Measurements from ENCODE around the gene SLC5A5.

SLC5A5 gene

GRCh38 chr19:17861542-17862402 is 10.0 kb upstream of the SLC5A5 start:
- no peaks in the 10 kb centered on the region for H3K9me3 Mint-ChIP-seq
- no peak for ATAC-seq
- H3K4me1 Mint-ChIP-seq = peaks cover 56% of the 10 kb centered on the region
- H3K27ac Mint-ChIP-seq = peak overlapping the region; percentile 98 to 100
- no peaks in the 10 kb centered on the region for H3K27me3 Mint-ChIP-seq
- H3K4me3 Mint-ChIP-seq = peak overlapping the region; percentile 93 to 99
- DNase-seq = no peak

GRCh38 chr19:17862711-17863519 is 8.8 kb upstream of the SLC5A5 start:
- Mint-ChIP-seq H3K9me3 (no peaks in the 10 kb centered on the region), H3K27me3 (no peaks in the 10 kb centered on the region), H3K27ac (peak overlapping the region in 1 of 2 donors; percentile 95), H3K4me3 (peak overlapping the region; percentile 66), H3K4me1 (peaks cover 56% of the 10 kb centered on the region)
- ATAC-seq = no peak
- no peak for DNase-seq

- Mint-ChIP-seq H3K27ac (peak overlapping the region; percentile 52 to 90), H3K27me3 (no peaks in the 10 kb centered on the region), H3K4me3 (peak overlapping the region; percentile 11 to 48), H3K9me3 (no peaks in the 10 kb centered on the region), H3K4me1 (peaks cover 56% of the 10 kb centered on the region)
- ATAC-seq (no peak), DNase-seq (no peak)
Observed at GRCh38 chr19:17863520-17864182, 8.1 kb upstream of the SLC5A5 start.

GRCh38 chr19:17865364-17866311 is 6.1 kb upstream of the SLC5A5 start:
- peak; percentile 31 for ATAC-seq
- Mint-ChIP-seq H3K9me3 (no peaks in the 10 kb centered on the region), H3K4me1 (peaks cover 44% of the 10 kb centered on the region), H3K27ac (peak overlapping the region in 1 of 2 donors; percentile 51), H3K27me3 (no peaks in the 10 kb centered on the region), H3K4me3 (no peak overlapping the region)
- no peak for DNase-seq

- Mint-ChIP-seq H3K27ac (peak overlapping the region in 1 of 2 donors; percentile 13), H3K4me1 (peaks cover 44% of the 10 kb centered on the region)
Observed at GRCh38 chr19:17866312-17866963, 5.3 kb upstream of the SLC5A5 start.

GRCh38 chr19:17866964-17867486 is 4.7 kb upstream of the SLC5A5 start:
- Mint-ChIP-seq H3K4me1 (peaks cover 44% of the 10 kb centered on the region), H3K9me3 (no peaks in the 10 kb centered on the region), H3K4me3 (no peak overlapping the region), H3K27me3 (no peaks in the 10 kb centered on the region), H3K27ac (peak overlapping the region in 1 of 2 donors; percentile 13)
- DNase-seq (no peak), ATAC-seq (no peak)

More at GRCh38 chr19:17866312-17866963, 5.3 kb upstream of the SLC5A5 start:
- no peaks in the 10 kb centered on the region for H3K27me3 Mint-ChIP-seq
- no peaks in the 10 kb centered on the region for H3K9me3 Mint-ChIP-seq
- ATAC-seq (no peak), DNase-seq (no peak)
- H3K4me3 Mint-ChIP-seq = no peak overlapping the region

- no peak overlapping the region for H3K4me3 Mint-ChIP-seq
- H3K4me1 Mint-ChIP-seq = peaks cover 43% of the 10 kb centered on the region
- DNase-seq = no peak
- no peaks in the 10 kb centered on the region for H3K27me3 Mint-ChIP-seq
- no peak overlapping the region for H3K27ac Mint-ChIP-seq
- ATAC-seq = no peak
- H3K9me3 Mint-ChIP-seq = no peaks in the 10 kb centered on the region
Observed at GRCh38 chr19:17868669-17869068, 3.1 kb upstream of the SLC5A5 start.

- ATAC-seq (no peak), DNase-seq (no peak)
- Mint-ChIP-seq H3K27me3 (no peaks in the 10 kb centered on the region), H3K9me3 (no peaks in the 10 kb centered on the region), H3K4me1 (peaks cover 43% of the 10 kb centered on the region), H3K4me3 (no peak overlapping the region), H3K27ac (no peak overlapping the region)
Observed at GRCh38 chr19:17869114-17869608, 2.6 kb upstream of the SLC5A5 start.

- Mint-ChIP-seq H3K4me3 (peak overlapping the region; percentile 95 to 97), H3K4me1 (peaks cover 49% of the 10 kb centered on the region), H3K9me3 (no peaks in the 10 kb centered on the region), H3K27me3 (no peaks in the 10 kb centered on the region), H3K27ac (peak overlapping the region in 1 of 2 donors; percentile 65)
- DNase-seq = no peak
- no peak for ATAC-seq
Observed at GRCh38 chr19:17871032-17871877, 490 bp upstream of the SLC5A5 start.

GRCh38 chr19:17872251-17873001 is 681 bp downstream of the SLC5A5 start:
- Mint-ChIP-seq H3K9me3 (no peaks in the 10 kb centered on the region), H3K27ac (peak overlapping the region; percentile 40 to 65), H3K4me3 (peak overlapping the region; percentile 95 to 97), H3K4me1 (peaks cover 49% of the 10 kb centered on the region), H3K27me3 (no peaks in the 10 kb centered on the region)
- ATAC-seq (peak; percentile 83), DNase-seq (peak; percentile 72 to 80)

- Mint-ChIP-seq H3K4me1 (peaks cover 49% of the 10 kb centered on the region), H3K4me3 (peak overlapping the region; percentile 95 to 97), H3K9me3 (no peaks in the 10 kb centered on the region), H3K27me3 (no peaks in the 10 kb centered on the region), H3K27ac (peak overlapping the region in 1 of 2 donors; percentile 48)
- ATAC-seq (peak; percentile 76), DNase-seq (peak; percentile 65 to 70)
Observed at GRCh38 chr19:17873786-17874757, 2.3 kb downstream of the SLC5A5 start.

GRCh38 chr19:17874758-17875135 is 3.0 kb downstream of the SLC5A5 start:
- no peak for DNase-seq
- Mint-ChIP-seq H3K27me3 (no peaks in the 10 kb centered on the region), H3K27ac (peak overlapping the region in 1 of 2 donors; percentile 48), H3K4me3 (peak overlapping the region; percentile 34 to 65), H3K9me3 (no peaks in the 10 kb centered on the region), H3K4me1 (peaks cover 49% of the 10 kb centered on the region)
- ATAC-seq = no peak
